ENCODE data around the gene OXSR1. TPM values are rescaled to one million over a fixed set of nuclear protein-coding genes. Genes with fewer than 3 reads are reported as not detected.

OXSR1 gene
- total and polyA plus RNA-seq, 4 donors, result 4.3 to 24.7 (median 12.2) TPM

DNA sequence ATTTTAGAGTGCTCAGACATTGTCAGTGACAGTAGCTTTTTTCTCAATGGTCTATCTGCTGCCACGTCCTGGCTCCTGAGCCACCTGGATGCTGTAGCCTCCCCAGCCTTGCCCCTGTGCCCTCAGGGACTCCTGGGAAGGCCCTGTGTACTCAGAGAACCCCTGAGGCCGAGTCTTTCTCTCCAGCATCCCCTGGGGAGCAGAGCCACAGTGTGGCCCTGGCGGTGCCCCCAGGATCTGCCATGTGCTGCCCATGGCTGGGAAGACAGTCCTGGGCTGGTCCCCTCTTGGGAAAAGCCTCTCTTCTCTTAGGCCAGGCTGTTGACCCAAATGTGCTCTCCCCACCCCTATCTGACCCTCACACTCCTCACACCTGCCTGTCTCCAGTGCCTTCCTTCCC, 21.8 kb upstream of the OXSR1 start:
- no peak overlapping the region for H3K9ac ChIP-seq (ENCODE audit: low read depth in 1 of 2, low read length in 2 of 2)
- peaks cover 4 to 18% (median 13%) of the 10 kb centered on the region in 4 donors for H3K4me1 ChIP-seq (ENCODE audit: control insufficient read depth in 4 of 4, insufficient read depth in 4 of 4, low read length in 3 of 4)
- TF ChIP-seq MAX (IDR thresholded peaks at IDR 0.05) (no peak), FOXA1 (IDR thresholded peaks at IDR 0.05) (no peak), JUND (IDR thresholded peaks at IDR 0.05) (no peak), NR2F2 (IDR thresholded peaks at IDR 0.05) (no peak), FOXA2 (IDR thresholded peaks at IDR 0.05) (no peak), GABPA (IDR thresholded peaks at IDR 0.05 in 1 of 2, conservative IDR thresholded peaks at IDR 0.05 in 1 of 2) (no peak)
- TF ChIP-seq, protein P1, sequence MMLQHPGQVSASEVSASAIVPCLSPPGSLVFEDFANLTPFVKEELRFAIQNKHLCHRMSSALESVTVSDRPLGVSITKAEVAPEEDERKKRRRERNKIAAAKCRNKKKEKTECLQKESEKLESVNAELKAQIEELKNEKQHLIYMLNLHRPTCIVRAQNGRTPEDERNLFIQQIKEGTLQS (IDR thresholded peaks at IDR 0.05), result no peak
- no peak overlapping the region for H3K4me3 ChIP-seq (ENCODE audit: low read depth in 1 of 3, low read length in 3 of 3)
- peak; percentile 23 for DNase-seq (ENCODE audit: low spot score)
- no peaks in the 10 kb centered on the region for H3K27me3 ChIP-seq (ENCODE audit: control insufficient read depth in 4 of 4, insufficient read depth in 4 of 4, low read length in 3 of 4)
- H3K27ac ChIP-seq (ENCODE audit: low read depth in 1 of 2, low read length in 2 of 2), result no peak overlapping the region
- peaks cover 0 to 5% (median 2%) of the 10 kb centered on the region in 4 donors for H3K9me3 ChIP-seq (ENCODE audit: control insufficient read depth in 4 of 4, low read length in 3 of 4)
- peaks cover 2 to 19% (median 16%) of the 10 kb centered on the region in 4 donors for H3K36me3 ChIP-seq (ENCODE audit: control insufficient read depth in 4 of 4, insufficient read depth in 3 of 4, low read depth in 1 of 4, low read length in 3 of 4)
- WGBS, result 85% methylated on average over 3 of the region's 3 CpGs

GRCh38 chr3:38146504-38146903, 18.8 kb upstream of the OXSR1 start:
- Histone ChIP-seq H3K36me3 (ENCODE audit: control insufficient read depth in 4 of 4, insufficient read depth in 3 of 4, low read depth in 1 of 4, low read length in 3 of 4) (peaks cover 2 to 11% (median 10%) of the 10 kb centered on the region in 4 donors), H3K27me3 (ENCODE audit: control insufficient read depth in 4 of 4, insufficient read depth in 4 of 4, low read length in 3 of 4) (no peaks in the 10 kb centered on the region), H3K9ac (ENCODE audit: low read depth in 1 of 2, low read length in 2 of 2) (no peak overlapping the region), H3K27ac (ENCODE audit: low read depth in 1 of 2, low read length in 2 of 2) (no peak overlapping the region), H3K4me1 (ENCODE audit: control insufficient read depth in 4 of 4, insufficient read depth in 4 of 4, low read length in 3 of 4) (no peaks in the 10 kb centered on the region), H3K9me3 (ENCODE audit: control insufficient read depth in 4 of 4, low read length in 3 of 4) (peaks cover 0 to 5% (median 2%) of the 10 kb centered on the region in 4 donors), H3K4me3 (ENCODE audit: low read depth in 1 of 3, low read length in 3 of 3) (no peak overlapping the region)
- DNase-seq (ENCODE audit: low spot score), result no peak
- WGBS, result 92% methylated on average over 2 of the region's 2 CpGs
- no peak for TF ChIP-seq FOXA1 (IDR thresholded peaks at IDR 0.05)
- TF ChIP-seq TAF1 (conservative IDR thresholded peaks at IDR 0.05), result no peak
- TF ChIP-seq HNF4G (IDR thresholded peaks at IDR 0.05), result no peak
- TF ChIP-seq CTCF (IDR thresholded peaks at IDR 0.05; ENCODE audit: low read depth, low read length, missing input control), result no peak
- no peak for TF ChIP-seq EGR1 (IDR thresholded peaks at IDR 0.05; ENCODE audit: low read depth in 2 of 2)
- no peak for TF ChIP-seq FOXA2 (IDR thresholded peaks at IDR 0.05)
- TF ChIP-seq SP1 (IDR thresholded peaks at IDR 0.05), result no peak
- TF ChIP-seq HNF4A (conservative IDR thresholded peaks at IDR 0.05), result no peak
- TF ChIP-seq, protein P2, sequence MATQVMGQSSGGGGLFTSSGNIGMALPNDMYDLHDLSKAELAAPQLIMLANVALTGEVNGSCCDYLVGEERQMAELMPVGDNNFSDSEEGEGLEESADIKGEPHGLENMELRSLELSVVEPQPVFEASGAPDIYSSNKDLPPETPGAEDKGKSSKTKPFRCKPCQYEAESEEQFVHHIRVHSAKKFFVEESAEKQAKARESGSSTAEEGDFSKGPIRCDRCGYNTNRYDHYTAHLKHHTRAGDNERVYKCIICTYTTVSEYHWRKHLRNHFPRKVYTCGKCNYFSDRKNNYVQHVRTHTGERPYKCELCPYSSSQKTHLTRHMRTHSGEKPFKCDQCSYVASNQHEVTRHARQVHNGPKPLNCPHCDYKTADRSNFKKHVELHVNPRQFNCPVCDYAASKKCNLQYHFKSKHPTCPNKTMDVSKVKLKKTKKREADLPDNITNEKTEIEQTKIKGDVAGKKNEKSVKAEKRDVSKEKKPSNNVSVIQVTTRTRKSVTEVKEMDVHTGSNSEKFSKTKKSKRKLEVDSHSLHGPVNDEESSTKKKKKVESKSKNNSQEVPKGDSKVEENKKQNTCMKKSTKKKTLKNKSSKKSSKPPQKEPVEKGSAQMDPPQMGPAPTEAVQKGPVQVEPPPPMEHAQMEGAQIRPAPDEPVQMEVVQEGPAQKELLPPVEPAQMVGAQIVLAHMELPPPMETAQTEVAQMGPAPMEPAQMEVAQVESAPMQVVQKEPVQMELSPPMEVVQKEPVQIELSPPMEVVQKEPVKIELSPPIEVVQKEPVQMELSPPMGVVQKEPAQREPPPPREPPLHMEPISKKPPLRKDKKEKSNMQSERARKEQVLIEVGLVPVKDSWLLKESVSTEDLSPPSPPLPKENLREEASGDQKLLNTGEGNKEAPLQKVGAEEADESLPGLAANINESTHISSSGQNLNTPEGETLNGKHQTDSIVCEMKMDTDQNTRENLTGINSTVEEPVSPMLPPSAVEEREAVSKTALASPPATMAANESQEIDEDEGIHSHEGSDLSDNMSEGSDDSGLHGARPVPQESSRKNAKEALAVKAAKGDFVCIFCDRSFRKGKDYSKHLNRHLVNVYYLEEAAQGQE (IDR thresholded peaks at IDR 0.05), result no peak
- TF ChIP-seq, protein P1 (IDR thresholded peaks at IDR 0.05), result no peak
- no peak for TF ChIP-seq NR2F2 (IDR thresholded peaks at IDR 0.05)
- TF ChIP-seq RAD21 (IDR thresholded peaks at IDR 0.05), result no peak

Data from liver (tissue), 9 donors.